Astrocyte of the hippocampus (primary cell): Measurements from ENCODE around the gene TMEM272.
A peak's percentile ranks its signal among the peaks of the same experiment; 100 is the strongest.

Source experiments
- DNase-seq: peaks from one replicate; pipeline ENCODE4 v3.0.0; 2011; ENCODE audit warnings: low read depth, low spot score

Gene TMEM272

DNA sequence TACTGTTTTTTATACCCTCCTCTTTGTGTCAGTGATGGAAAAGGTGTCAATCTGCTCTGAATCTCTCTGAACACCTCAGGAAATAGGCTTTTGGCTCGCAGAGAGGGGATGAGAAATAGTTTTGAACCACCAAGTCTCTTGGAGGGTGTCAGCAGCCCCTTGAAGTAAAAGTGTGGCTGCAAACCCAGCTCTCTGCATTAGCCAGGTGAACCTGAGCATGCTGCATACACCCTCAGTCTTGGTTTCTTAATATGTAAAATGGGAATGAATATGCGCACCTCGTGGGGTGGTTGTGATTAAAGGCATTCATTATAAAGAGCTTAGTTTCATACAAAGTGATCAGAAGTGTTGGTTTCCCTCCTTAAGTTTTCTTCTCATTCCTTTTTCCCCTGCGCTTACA lies 39.7 kb downstream of the TMEM272 start:
- DNase-seq = no peak

DNA sequence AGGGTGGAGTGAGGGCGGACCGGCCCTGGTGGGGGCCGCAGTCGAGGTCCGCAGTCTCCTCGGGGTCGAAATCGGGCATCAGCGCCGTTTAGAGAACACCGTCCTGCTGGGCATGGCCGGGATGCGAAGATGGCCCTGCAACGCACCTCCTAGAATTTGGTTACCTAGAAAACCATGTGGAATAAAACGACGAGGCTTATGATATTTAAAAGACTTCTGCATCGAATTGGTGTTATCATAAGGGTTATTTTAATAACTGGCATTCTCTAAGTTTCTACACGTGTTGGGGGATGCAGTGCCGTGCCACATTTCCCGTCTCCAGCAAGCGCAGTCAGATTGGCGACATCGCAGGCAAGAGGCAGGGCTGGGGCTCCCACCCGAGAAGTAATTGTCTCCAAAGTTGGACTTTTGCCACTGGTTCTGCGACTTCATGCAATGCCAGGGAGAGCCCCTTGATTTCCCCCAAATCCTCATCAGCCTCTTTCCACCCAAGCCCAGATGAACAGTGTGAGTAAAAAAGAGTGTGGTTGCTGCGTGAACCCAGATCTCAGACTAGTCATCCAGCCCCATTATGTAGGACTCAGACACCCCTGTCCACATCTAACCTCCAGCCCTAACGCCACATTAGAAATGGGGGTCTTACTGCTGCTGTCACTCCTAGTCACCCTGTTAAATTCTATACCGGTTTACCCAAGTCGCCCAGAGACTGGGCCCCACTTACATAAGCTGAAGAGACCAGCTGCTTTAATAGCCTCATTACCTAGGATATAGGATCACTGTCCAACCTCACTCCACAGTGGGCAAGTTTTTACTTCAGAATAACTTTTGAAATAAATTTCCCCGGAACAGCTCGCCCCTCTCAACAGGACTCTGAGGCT lies 40.4 kb downstream of the TMEM272 start:
- DNase-seq = no peak

DNA sequence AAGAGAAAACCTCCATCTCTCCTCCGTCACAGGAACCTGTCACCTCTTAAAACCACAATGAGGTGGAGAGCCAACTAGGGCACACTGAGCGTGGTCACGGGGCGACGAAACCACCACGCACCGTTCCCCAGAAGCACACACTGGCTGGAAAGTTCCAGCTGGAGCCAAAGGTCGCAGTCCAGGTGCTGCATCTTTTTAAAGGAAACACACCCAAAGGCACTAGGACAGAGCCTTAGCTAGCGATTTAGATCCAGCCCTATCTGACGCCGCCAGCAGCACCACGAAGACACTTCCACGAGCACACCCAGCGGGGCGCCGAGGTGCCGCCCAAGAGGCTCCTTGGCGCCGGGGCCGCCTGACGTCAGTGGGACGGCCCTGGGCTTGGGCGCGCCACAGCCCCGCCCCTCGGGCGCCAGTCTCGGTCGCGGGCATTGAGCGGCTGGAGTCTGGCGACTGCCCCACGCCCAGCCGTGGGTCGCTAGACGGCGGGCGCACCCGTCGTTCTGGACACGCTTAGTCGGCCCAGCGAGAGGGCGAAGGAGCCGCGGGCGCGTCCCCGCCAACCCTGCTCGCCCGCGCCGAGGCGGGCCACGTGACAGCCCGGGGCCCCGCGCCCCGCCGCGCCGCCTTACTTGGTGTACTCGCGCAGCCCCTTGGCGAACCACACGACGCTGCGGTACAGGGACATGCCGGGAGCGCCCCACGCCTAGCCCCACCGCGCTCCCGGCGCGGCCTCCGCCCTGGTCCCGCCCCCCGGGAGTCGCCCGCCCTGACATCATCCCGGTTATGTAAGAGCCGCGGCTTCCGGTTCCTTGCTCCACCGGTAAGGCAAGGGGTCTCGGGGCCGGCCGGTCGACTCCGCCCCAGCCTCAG lies 41.3 kb downstream of the TMEM272 start, which contains the start of gene DHRS12:
Gene DHRS12 (minus strand): TSS at position 742 of the 873 bp plus-strand sequence. CDS start 4,504 bp downstream, outside the sequence.
- peak; percentile 93 for DNase-seq

DNA sequence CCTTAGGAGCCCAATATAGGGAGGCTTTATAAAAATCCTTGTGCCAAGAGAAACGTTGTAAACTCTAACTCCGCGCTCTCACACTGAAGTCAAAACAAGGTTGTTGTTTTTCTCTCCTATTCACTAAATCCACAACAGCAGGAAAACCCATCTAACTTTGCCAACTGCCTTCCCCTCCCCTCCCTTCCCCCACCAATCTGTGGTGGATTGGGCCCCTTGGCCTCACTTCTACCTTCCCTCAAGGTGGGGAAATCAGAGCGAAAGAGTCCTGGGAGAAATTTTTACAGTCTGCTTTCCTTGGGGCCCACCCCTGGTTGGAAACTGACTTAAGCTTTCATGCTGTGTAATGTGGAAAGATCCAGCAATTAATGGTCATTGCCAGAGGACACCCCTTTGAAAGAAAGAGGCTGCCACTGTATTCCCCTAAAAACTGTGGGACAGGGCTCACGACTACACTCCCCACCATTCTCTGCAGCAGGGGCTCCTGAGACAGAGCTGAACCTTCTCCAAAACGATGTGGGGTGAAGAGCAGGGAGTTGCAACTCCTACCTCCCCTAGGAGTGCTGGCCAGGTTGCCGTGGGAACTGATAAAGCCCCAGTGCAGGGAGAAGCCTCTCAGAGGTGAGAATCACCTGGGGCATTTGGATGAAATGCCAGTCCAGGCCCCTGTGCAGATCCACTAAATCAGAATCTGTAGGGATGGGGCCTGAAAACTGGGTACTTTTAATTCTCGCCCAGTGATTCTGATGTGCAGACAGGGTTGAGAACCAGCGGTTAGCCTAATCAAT lies 42.2 kb downstream of the TMEM272 start:
- DNase-seq = no peak

DNA sequence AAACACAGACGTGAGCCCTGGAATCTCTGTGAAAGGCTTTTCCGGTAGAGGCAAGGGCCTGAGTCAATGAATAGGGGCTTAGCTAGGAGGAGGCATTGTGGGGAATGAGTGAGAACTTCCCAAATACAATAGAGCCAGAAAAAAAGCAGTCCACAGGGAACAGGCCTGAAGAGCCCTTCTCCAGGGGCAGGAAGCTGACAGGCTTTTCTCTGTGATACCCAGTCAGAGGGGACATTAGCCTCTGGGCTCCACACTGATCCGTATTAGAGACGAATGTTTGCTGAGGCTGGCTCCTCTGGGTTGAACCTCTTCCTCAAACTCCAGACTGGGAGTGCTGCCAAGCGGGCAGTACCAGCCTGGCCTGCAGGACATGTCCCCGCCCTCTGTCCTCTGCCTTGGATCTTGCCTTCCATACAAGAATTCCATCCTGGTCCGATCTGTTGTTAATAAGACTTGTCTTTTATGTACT lies 43.3 kb downstream of the TMEM272 start:
- peak; percentile 52 for DNase-seq

DNA sequence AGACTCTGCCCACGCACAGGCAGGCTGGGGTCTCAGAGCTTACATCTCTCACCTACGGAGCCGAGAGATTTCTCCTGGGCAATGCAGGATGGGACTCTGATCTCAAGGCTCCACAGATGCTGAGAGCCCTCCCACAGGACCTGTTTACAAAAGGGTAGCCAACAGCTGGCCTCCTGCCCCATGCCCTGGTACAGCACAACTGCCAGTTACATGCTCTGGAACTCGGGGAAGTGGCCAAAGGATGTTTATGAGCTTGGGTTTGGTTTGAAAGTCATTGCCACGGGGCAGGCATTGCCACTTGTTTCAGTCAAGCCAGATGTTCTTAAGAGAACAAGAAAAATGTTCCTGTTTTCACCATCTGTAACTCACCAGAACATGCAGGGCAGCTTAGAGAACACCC lies 44.5 kb downstream of the TMEM272 start:
- no peak for DNase-seq

DNA sequence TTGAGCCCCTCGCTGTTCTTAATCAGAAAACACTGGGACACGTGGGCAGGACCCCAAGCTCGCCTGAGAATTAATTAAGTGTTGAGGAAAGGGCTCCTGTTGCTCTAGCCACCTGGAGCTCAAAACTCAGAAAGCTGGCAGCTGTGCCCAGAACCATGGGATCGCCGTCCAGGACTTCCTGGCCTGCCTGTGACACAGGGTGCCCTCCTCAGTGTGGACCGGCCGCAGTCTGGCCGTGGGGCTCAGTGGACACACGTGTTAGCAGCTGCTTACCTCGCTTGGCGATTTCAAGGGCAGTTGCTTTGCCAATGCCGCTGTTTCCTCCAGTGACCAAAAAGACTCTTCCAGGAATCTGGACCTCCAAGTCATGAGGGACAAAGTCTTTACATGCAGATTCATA lies 45.7 kb downstream of the TMEM272 start:
- DNase-seq = no peak

DNA sequence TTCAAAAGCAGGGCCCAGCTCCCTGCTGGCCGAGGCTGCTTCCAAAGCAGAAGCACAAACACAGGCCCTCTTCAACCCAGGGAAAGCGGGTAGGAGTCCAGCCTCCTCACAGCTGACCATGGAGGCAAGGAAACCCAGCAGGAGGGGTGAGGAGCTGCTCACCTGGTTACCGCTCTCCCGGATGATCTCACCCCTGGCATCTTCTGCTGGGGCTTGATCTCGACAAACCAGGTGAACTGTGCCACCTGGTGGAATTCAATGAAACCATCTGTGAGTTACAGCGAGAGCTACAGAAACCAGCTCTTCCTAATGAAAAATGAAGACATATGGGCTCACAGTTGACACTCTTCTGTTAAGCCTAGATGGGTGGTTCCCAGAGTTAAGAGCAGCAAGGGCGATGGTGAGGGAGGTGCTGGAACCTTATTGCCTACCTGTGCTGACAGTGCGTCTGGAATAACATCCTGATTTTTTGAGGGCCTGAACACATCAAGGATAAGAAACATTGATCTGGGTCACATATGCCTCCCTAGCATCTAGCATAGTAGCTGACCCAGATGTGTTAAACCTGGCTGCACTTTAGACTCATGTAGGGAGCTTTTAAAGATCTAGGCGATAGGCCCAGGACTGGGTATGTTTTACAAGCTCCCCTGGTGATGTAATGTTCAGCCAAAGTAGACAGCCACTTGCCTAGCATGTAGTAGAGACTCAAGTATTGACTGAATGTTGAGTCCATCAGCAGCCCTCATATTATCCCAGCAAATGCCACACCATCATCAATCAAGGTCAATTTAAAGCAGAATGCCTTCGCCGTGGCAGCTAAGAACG lies 47.1 kb downstream of the TMEM272 start:
- DNase-seq = peak; percentile 86

DNA sequence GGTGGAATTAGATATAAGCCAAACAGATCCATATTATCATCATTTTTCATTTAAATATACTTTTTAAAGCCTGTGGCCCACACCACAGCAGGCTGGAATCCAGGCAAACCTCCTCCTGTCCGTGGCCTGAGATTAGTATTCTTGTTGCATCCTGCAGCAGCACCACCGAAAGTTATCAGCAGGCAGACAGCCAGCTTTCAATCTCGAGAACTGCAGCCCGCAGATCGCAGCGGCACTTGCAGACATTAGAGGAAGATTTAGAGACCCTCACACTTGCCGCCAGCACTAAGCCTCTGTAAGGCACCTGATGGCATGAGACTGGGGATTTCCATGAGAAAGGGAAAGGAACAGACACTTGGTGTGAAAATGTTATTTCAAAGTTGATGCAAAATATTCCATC lies 48.4 kb downstream of the TMEM272 start:
- DNase-seq = no peak

DNA sequence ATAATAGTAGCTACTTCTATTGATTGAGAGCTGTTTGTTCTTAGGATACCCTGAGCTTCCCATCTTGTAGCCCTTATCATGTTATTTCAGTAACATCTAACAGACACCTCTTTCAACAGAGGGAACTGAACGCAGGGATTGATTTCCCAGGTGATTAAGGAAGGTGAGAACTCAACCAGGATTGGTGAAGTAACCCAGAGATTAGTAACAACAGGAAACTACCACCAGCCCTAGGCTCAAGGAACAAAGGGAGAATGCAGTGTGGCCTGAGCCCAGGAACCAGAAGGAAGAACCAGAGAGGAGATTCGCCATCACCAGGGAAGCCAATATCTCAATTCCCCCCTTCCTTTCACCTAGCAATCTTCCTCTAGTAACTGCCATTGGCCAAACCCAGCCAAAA lies 49.6 kb downstream of the TMEM272 start:
- no peak for DNase-seq

DNA sequence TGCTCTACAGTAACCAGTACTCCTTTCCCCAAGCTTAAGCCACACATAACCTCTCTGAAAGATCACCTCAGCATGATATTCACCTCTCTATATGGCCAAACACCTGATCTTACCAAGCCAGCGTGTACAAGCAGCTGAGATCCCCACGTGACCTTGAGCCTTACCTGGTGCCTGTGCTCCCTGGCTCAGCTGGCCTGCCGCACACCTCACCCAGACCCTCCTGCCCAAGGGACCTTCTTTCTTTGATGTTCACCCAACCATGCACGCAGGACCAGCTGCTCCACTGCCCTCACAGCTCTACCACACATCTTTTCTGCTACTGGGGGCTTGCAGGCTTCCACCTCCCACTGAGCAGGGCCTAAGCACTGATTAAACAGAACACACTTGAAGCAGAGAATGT lies 50.0 kb downstream of the TMEM272 start:
- DNase-seq = no peak

DNA sequence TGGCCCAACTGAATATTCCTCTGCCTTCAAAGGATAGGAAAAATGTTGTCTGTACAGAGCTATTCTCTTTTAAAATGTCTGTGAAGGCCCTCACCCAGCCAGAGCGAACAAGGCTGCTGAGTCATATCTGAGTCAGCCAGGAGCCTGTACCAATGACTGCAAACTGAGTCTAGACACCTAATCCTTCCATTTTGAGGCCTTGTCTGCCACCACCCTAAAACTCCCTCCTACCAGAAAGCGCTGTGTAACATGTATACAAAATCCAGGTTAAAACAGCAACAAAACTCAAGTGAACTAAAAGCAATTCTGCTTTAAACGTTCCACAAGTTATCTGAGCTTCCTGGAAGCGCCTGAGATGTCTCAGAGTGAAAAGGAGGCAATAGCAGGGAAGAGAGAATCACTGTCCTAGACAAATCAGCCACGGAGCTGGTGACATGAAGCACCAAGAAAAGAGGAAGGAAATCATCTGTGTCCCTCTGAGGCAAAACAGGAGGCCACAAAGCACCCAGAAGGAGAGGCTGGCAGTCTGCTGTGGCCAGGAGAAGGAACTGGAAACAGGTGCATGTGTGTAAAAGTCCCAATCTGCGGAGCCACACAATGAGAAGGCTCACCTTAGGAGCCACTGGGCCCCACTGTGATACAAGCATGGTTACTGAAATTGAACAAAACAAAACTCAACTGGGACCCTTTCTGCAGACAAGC lies 51.3 kb downstream of the TMEM272 start:
- DNase-seq = peak; percentile 90

DNA sequence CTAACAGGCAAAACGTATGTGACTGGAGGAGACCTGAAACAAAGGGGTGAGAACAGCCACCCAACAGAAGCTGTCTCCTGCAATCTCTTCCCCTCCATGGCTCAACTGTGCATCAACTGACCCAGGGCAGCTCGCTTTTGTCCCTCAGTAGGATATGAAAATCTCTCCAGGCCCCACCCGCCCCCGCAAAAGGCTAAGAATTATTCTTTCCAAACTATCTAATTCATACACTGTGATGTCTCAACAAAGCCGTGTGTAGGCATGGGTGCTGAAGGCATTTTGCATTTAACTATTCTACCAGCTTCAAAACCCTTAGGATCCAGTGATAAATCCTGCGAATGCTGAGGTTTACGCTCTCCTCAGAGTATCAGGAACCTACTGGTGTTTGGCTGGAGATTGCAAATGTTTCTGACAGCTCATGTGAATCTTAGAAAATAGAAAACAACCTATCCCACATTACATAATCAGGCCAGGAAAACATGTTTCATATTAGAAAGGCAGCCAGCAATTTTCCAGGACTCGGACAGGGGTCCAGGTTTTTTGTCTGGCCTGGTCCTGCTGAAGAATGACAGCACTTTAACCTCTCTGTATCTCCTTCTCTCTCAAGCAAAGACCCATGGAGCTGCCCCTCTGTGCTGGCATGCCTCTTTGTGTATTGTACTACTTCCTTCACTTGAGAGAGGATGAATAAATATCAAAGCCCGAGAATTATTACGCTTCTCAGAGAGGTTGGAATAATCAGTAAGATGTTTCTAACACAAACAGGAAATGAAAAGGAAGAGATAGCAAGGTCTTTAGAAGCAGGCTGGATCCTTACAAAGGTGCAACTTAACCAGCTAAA lies 58.3 kb downstream of the TMEM272 start:
- DNase-seq = no peak

DNA sequence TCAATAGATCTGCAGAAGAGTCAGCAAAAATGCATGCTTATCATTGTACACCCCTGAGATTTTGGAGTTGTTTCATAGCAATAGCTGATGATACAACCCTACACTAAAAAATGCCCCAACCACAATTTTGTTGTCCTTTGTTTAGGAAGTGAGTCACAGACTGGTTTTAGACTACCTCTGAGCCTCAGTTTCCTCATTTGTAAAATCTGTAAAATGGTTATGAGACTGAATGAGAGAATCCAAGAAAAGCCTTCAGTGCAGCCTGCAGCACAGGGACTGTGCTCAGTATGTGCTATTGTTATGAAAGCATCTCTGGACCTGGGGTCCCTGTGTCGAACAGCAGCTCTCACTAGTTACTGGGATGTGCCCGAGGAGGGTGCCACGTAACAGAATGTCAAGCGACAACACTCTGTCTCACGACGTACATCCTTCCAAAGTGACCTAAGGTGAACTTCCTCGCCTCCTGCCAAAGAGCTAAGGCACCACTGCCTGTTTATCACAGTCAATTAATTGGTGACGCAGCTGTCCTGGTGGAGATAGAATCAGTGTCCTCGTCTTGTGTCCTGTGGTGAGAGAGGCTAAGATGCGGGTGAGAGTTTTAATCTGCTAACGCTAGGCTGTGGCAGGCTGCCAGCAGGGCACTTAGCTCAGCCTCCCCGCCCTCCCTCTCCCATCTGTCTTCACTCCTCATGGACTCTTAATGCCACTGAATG lies 59.1 kb downstream of the TMEM272 start:
- DNase-seq = peak; percentile 49

DNA sequence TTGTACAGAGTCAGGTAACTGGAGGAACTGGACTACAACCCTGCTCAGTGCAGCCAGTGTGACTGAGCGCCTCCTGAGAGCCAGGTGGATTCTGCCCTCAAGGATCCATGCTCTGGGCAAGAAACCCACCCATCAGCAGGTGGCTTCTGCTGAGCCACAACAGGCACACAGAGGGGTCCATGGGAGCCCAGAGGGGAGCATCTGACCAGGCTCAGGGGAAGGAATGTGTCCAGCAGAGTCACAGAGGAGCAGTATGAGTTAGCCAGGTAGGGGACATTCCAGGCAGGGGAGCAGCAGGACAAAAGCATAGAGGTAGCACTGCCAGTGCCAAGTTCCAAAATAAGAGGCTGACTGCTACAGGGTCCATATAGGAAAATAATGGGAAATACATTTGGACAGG lies 60.9 kb downstream of the TMEM272 start:
- no peak for DNase-seq

DNA sequence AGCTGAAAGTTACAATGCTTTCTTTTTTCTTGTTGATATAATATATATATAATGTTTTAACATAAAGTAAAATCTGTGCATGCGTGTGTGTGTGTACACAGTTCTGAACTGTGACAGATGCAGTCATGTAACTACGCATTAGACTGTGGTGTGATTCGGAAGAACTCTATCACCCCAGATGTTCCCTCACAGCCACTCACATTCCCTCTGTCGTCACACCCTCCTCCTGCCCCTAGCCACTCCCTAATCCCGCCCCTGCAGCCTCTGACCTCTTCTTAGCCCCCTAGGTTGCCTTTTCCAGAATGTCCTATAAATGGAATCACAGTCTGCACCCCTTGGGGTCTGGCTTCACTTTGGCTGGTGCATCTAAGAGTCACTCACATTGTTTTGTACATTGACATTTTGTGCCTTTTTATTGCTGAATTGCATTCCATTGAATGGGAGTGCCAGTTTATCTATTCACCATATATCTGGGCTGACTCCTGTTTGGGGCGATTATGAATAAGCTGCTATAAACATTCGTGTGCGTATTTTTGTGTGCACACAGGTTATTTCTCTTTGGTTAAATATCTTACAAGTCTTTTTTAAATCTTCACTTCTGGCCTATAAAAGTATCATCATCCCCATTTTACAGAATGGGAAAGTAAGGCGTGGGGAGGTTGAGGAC lies 61.4 kb downstream of the TMEM272 start:
- no peak for DNase-seq

DNA sequence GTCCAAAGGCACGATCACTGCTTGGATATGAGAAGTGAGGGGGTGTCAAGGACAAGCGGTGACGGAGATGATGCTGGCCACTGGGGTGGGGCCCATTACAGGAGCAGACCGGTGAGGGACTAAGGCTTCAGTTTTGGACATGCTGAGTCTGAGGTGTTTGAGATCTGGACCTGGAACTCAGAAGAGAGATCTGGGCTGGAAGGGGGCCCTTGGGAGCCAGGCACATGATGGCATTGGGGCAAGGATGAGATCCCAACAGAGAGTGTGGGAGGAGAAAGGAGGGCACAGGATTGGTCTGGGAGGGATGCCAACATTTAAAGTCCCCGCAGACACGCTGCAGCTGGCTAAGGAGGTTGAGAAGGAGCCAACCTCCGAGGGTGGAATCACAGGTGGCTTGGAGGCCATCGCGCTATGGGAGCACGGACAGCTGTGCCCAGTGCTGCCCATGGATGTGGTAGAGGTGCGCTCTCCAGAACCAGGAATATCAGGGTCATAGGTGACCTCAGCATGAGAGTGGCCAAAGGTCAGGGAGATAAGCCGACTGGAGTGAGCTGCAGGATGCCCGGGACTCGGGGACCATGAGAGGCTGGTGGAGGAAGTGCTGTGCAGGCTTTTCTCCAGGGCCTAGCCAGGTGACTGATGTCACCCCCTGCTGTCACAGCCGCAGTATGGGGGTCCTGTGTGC lies 62.8 kb downstream of the TMEM272 start:
- no peak for DNase-seq
